ENCODE results near the gene CDK11A. TPM values are rescaled to one million over a fixed set of nuclear protein-coding genes. Genes with fewer than 3 reads are reported as not detected.
A peak's percentile ranks its signal among the peaks of the same experiment; 100 is the strongest.

Gene CDK11A
- total and polyA plus RNA-seq, 2 of the 8 experiments (the other 6 are each of a cell fraction or from before 2014, with no cell fraction given): 15.0 to 45.6 TPM

GRCh38 chr1:1658583-1659549 lies 65.3 kb downstream of the CDK11A start, which contains the start of gene CDK11B (continued):
- TF ChIP-seq POLR2AphosphoS5 (IDR thresholded peaks at IDR 0.05; ENCODE audit: low read depth, low read length): peak; percentile 73
- TF ChIP-seq RBBP5 (IDR thresholded peaks at IDR 0.05; ENCODE audit: borderline replicate concordance, low read depth, low read length): peak; percentile 80; the same call in 1 of the 2 replicates
- TF ChIP-seq POLR2A (IDR thresholded peaks at IDR 0.05; ENCODE audit: control extremely low read depth in 1 of 2, low read depth in 2 of 2, low read length in 2 of 2): peak in 1 of 2 experiments; percentile 66; a peak in 1 of 3 replicates
- TF ChIP-seq CTCF (IDR thresholded peaks at IDR 0.05; ENCODE audit: control extremely low read depth in 1 of 3, insufficient read depth in 1 of 3, low read depth in 1 of 3, low read length in 3 of 3): peak in 1 of 3 experiments; percentile 30; a peak in 1 of 4 replicates
- TF ChIP-seq KDM5A (IDR thresholded peaks at IDR 0.05; ENCODE audit: low read length): peak; percentile 73

Other genes starting within 250 kb of the CDK11A start
- gene ATAD3A, start 212.2 kb downstream of the CDK11A start, total RNA-seq (2021; fragmentation: NEBNext Ultra II Directional; extraction: Animal tissue kit (Norgen Biotek cat#: 25700)): 63.7 and 64.7 TPM in 2 replicates
- 28.3 and 46.7 TPM in 2 replicates for gene ATAD3A, start 212.2 kb downstream of the CDK11A start, polyA plus RNA-seq (2011; rRNA removed)
- gene TMEM240, start 183.7 kb downstream of the CDK11A start, total RNA-seq (2021; fragmentation: NEBNext Ultra II Directional; extraction: Animal tissue kit (Norgen Biotek cat#: 25700)): 3.6 and 6.6 TPM in 2 replicates
- 5.7 and 7.6 TPM in 2 replicates for gene TMEM240, start 183.7 kb downstream of the CDK11A start, polyA plus RNA-seq (2011; rRNA removed)
- 165 and 170 TPM in 2 replicates for gene SSU72, start 149.5 kb downstream of the CDK11A start, total RNA-seq (2021; fragmentation: NEBNext Ultra II Directional; extraction: Animal tissue kit (Norgen Biotek cat#: 25700))
- gene SSU72, start 149.5 kb downstream of the CDK11A start, polyA plus RNA-seq (2011; rRNA removed): 110 and 116 TPM in 2 replicates
- gene FNDC10, start 124.2 kb downstream of the CDK11A start, total RNA-seq (2021; fragmentation: NEBNext Ultra II Directional; extraction: Animal tissue kit (Norgen Biotek cat#: 25700)): 18.3 and 19.0 TPM in 2 replicates
- 21.8 and 40.0 TPM in 2 replicates for gene FNDC10, start 124.2 kb downstream of the CDK11A start, polyA plus RNA-seq (2011; rRNA removed)
- 56.5 and 60.0 TPM in 2 replicates for gene MIB2, start 108.9 kb downstream of the CDK11A start, total RNA-seq (2021; fragmentation: NEBNext Ultra II Directional; extraction: Animal tissue kit (Norgen Biotek cat#: 25700))
- gene MIB2, start 108.9 kb downstream of the CDK11A start, polyA plus RNA-seq (2011; rRNA removed): 32.5 and 71.1 TPM in 2 replicates
- 14.6 and 19.1 TPM in 2 replicates for gene MMP23B, start 92.2 kb downstream of the CDK11A start, total RNA-seq (2021; fragmentation: NEBNext Ultra II Directional; extraction: Animal tissue kit (Norgen Biotek cat#: 25700))
- 9.2 and 20.8 TPM in 2 replicates for gene MMP23B, start 92.2 kb downstream of the CDK11A start, polyA plus RNA-seq (2011; rRNA removed)
- gene CDK11B, start 65.4 kb downstream of the CDK11A start, total RNA-seq (2021; fragmentation: NEBNext Ultra II Directional; extraction: Animal tissue kit (Norgen Biotek cat#: 25700)): 31.3 and 31.9 TPM in 2 replicates
- gene CDK11B, start 65.4 kb downstream of the CDK11A start, polyA plus RNA-seq (2011; rRNA removed): 11.1 and 21.8 TPM in 2 replicates
- 46.3 and 46.7 TPM in 2 replicates for gene SLC35E2B, start 31.6 kb downstream of the CDK11A start, total RNA-seq (2021; fragmentation: NEBNext Ultra II Directional; extraction: Animal tissue kit (Norgen Biotek cat#: 25700))
- gene SLC35E2B, start 31.6 kb downstream of the CDK11A start, polyA plus RNA-seq (2011; rRNA removed): 25.9 and 40.7 TPM in 2 replicates
- 80.1 and 89.7 TPM in 2 replicates for gene NADK, start 54.1 kb upstream of the CDK11A start, total RNA-seq (2021; fragmentation: NEBNext Ultra II Directional; extraction: Animal tissue kit (Norgen Biotek cat#: 25700))
- 78.0 and 105 TPM in 2 replicates for gene NADK, start 54.1 kb upstream of the CDK11A start, polyA plus RNA-seq (2011; rRNA removed)
- 382 and 394 TPM in 2 replicates for gene GNB1, start 166.7 kb upstream of the CDK11A start, total RNA-seq (2021; fragmentation: NEBNext Ultra II Directional; extraction: Animal tissue kit (Norgen Biotek cat#: 25700))
- 343 and 372 TPM in 2 replicates for gene GNB1, start 166.7 kb upstream of the CDK11A start, polyA plus RNA-seq (2011; rRNA removed)
- 0.92 and 1.3 TPM in 2 replicates for gene CALML6, start 190.9 kb upstream of the CDK11A start, total RNA-seq (2021; fragmentation: NEBNext Ultra II Directional; extraction: Animal tissue kit (Norgen Biotek cat#: 25700))
- 0.54 and 0.96 TPM in 2 replicates for gene CALML6, start 190.9 kb upstream of the CDK11A start, polyA plus RNA-seq (2011; rRNA removed)
- gene TMEM52, start 194.9 kb upstream of the CDK11A start, total RNA-seq (2021; fragmentation: NEBNext Ultra II Directional; extraction: Animal tissue kit (Norgen Biotek cat#: 25700)): 14.6 and 15.0 TPM in 2 replicates
- gene TMEM52, start 194.9 kb upstream of the CDK11A start, polyA plus RNA-seq (2011; rRNA removed): 30.2 and 46.3 TPM in 2 replicates